Body of pancreas (tissue), 4 donors: ENCODE measurements around the gene CCDC195. TPM values are rescaled to one million over a fixed set of nuclear protein-coding genes. Genes with fewer than 3 reads are reported as not detected.

Experiments
- ATAC-seq: fragments of 150-250 bp; one replicate; pipeline ENCODE4 v1.9.1; 2016
- DNase-seq, 4 donors: peaks; one replicate each; pipeline ENCODE4 v3.0.0-alpha.2; 2019
- H3K27ac ChIP-seq, 4 donors: fragments of 200-600 bp; sonication (generic); 1 replicate in 3 of 4; 2 replicates in 1 of 4; pipeline versions ENCODE4 v1.5.1 to v1.6.1; 2016 to 2019; ENCODE audit warnings: mild to moderate bottlenecking in 1 of 4, mixed read lengths in 1 of 4, moderate library complexity in 1 of 4
- H3K27me3 ChIP-seq, 2 donors: fragments of 200-600 bp; sonication (generic); one replicate each; pipeline ENCODE4 v1.6.0; 2016; ENCODE audit warnings: mild to moderate bottlenecking in 1 of 2
- H3K36me3 ChIP-seq, 2 donors: fragments of 200-600 bp; sonication (generic); replicated peaks in 1 of 2; 2 replicates each; pipeline ENCODE4 v1.5.1; 2016; ENCODE audit warnings: low read depth in 2 of 2; ENCODE audit not compliant: insufficient read depth in 1 of 2
- H3K4me1 ChIP-seq: fragments of 200-600 bp; sonication (generic); one replicate; pipeline ENCODE4 v1.6.0; 2016
- H3K4me3 ChIP-seq, 2 donors: fragments of 200-600 bp; sonication (generic); 1 replicate in 1 of 2; 2 replicates in 1 of 2; pipeline ENCODE4 v1.5.1; 2016 to 2019
- H3K9me3 ChIP-seq, 3 donors: fragments of 200-600 bp; sonication (generic); 1 replicate in 2 of 3; 2 replicates in 1 of 3; pipeline ENCODE4 v1.5.1; 2016
- POLR2A ChIP-seq, 3 donors: fragments of 450-650 bp; IDR thresholded peaks; one replicate each; pipeline ENCODE4 v1.6.1; 2016; ENCODE audit warnings: antibody characterized with exemption in 3 of 3, mild to moderate bottlenecking in 2 of 3
- WGBS, 2 donors: methylation state at CpG; one replicate each; pipeline ENCODE4 v1.1.5; 2017; 5-methylcytosine and 5-hydroxymethylcytosine counted together
- intact Hi-C: fragments of 100-400 bp; cut with DNase I; formaldehyde crosslinking; loops from one replicate; pipeline ENCODE4 v1.15.1; 2023
- total RNA-seq, 2 donors: library from RNA; depleted of rRNA; stranded (reverse); fragments of >200 nt; gene quantifications; one replicate each; pipeline ENCODE4 v1.1.0, GENCODE V29; 2016
- TF ChIP-seq, protein P1 (sequence below), 7 experiments: fragments of 450-650 bp in 4 of 7; fragments of 200-600 bp in 3 of 7; sonication (generic) in 3 of 7; IDR thresholded peaks; one replicate each; pipeline ENCODE4 v1.5.1; 2016 to 2019; ENCODE audit warnings: antibody characterized with exemption in 7 of 7

The CCDC195 gene
- total RNA-seq, 2 donors from 2014 or later = not detected

DNA sequence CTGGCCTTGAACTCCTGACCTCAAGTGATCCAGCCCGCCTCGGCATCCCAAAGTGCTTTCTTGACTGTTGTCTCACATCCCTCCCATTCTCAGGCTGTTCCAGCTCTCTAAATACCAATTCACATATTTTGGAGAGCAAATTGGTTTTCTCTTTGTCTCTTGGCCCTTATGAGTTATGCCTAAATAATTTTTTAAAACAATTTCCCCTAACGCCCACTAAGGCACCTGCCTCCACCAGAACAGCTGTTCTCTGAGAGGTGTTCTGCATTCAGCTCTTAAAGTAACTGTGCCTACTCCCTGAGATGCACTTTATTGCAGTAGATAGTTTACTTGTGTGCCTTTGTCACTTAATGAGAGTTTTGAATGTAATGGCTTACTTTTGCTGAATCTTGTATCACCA, 6.9 kb downstream of the CCDC195 start:
- Histone ChIP-seq H3K4me1 (no peaks in the 10 kb centered on the region), H3K4me3 (no peak overlapping the region), H3K36me3 (no peaks in the 10 kb centered on the region), H3K9me3 (no peaks in the 10 kb centered on the region), H3K27ac (no peak overlapping the region), H3K27me3 (no peaks in the 10 kb centered on the region)
- DNase-seq (no peak), ATAC-seq (no peak)
- WGBS, 2 donors = 52 to 55% methylated on average over 3 of the region's 3 CpGs
- intact Hi-C loops = no loop called here
- TF ChIP-seq POLR2A (IDR thresholded peaks at IDR 0.05) = no peak
- TF ChIP-seq, protein P1, sequence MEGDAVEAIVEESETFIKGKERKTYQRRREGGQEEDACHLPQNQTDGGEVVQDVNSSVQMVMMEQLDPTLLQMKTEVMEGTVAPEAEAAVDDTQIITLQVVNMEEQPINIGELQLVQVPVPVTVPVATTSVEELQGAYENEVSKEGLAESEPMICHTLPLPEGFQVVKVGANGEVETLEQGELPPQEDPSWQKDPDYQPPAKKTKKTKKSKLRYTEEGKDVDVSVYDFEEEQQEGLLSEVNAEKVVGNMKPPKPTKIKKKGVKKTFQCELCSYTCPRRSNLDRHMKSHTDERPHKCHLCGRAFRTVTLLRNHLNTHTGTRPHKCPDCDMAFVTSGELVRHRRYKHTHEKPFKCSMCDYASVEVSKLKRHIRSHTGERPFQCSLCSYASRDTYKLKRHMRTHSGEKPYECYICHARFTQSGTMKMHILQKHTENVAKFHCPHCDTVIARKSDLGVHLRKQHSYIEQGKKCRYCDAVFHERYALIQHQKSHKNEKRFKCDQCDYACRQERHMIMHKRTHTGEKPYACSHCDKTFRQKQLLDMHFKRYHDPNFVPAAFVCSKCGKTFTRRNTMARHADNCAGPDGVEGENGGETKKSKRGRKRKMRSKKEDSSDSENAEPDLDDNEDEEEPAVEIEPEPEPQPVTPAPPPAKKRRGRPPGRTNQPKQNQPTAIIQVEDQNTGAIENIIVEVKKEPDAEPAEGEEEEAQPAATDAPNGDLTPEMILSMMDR (IDR thresholded peaks at IDR 0.05) = no peak

DNA sequence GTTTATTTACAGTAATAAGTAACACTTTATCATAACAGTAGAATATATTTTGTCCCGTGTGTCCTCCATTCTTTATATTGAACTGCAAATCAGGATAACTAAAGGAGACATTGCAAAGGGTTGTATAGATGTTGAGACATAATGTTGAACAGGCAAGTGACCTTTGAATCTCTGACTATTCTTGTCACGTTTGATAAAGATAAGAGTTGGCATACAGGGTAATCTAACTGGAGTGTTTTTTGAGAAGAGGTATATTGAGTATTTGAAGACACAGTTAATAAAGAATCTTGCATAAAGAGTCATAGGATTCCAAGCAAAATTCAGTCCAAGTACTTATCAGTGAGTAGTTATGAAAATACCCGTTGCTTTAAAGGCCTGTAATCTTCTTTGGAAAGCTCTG, 21.7 kb downstream of the CCDC195 start:
- Histone ChIP-seq H3K36me3 (no peaks in the 10 kb centered on the region), H3K9me3 (no peaks in the 10 kb centered on the region), H3K4me3 (no peak overlapping the region), H3K4me1 (no peaks in the 10 kb centered on the region), H3K27me3 (no peaks in the 10 kb centered on the region), H3K27ac (no peak overlapping the region)
- ATAC-seq (no peak), DNase-seq (no peak)
- no peak for TF ChIP-seq POLR2A (IDR thresholded peaks at IDR 0.05)
- TF ChIP-seq, protein P1 (IDR thresholded peaks at IDR 0.05) = no peak
- intact Hi-C loops = no loop called here
- 37 to 44% methylated on average over 3 of the region's 3 CpGs for WGBS, 2 donors

DNA sequence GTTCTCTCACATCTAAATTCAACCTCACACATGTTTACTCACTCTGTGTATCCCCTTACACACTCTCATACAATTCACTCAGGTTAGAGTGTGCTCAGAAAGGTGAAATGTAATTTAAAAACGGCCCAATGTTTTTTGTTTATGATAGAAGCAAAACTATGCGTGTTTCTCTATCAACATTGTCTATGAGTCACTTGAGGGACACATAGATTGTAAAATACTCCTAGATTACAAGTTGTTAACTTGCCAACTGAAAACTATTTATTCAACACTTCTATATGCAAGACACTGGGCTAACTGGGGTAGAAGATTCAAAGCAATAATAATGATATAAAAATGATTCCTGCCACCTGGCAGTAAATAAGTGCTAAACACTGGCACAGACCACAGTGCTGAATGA, 24.6 kb downstream of the CCDC195 start:
- Histone ChIP-seq H3K36me3 (no peaks in the 10 kb centered on the region), H3K9me3 (no peaks in the 10 kb centered on the region), H3K27me3 (no peaks in the 10 kb centered on the region), H3K4me3 (no peak overlapping the region), H3K27ac (no peak overlapping the region), H3K4me1 (no peaks in the 10 kb centered on the region)
- ATAC-seq (no peak), DNase-seq (no peak)
- intact Hi-C loops = no loop called here
- TF ChIP-seq POLR2A (IDR thresholded peaks at IDR 0.05) = no peak
- TF ChIP-seq, protein P1 (IDR thresholded peaks at IDR 0.05) = no peak
- WGBS, 2 donors = 20 to 42% methylated on average over 2 of the region's 2 CpGs

DNA sequence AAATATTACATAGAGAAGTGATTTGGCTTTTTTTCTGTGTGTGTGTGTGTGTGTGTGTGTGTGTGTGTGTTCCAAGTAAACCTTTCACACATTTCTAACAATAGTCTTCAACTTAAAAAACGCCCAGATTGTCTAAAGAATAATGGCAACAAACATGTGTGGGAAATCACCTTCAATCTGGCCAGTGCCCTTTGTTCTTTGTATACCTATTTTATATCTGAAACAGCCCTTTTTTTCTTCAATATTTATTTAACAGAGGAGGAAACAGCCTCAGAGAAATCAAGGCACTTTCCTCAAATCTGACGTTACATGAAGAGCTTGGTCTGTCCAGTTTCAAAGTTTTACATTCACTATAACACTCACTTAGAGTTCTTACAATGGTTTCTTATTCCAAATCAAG, 25.3 kb downstream of the CCDC195 start:
- Histone ChIP-seq H3K27me3 (no peaks in the 10 kb centered on the region), H3K4me3 (no peak overlapping the region), H3K27ac (no peak overlapping the region), H3K36me3 (no peaks in the 10 kb centered on the region), H3K4me1 (no peaks in the 10 kb centered on the region), H3K9me3 (no peaks in the 10 kb centered on the region)
- ATAC-seq = no peak
- intact Hi-C loops = no loop called here
- no peak for DNase-seq
- no peak for TF ChIP-seq POLR2A (IDR thresholded peaks at IDR 0.05)
- TF ChIP-seq, protein P1 (IDR thresholded peaks at IDR 0.05) = no peak
- 34 to 42% methylated on average over 2 of the region's 2 CpGs for WGBS, 2 donors

DNA sequence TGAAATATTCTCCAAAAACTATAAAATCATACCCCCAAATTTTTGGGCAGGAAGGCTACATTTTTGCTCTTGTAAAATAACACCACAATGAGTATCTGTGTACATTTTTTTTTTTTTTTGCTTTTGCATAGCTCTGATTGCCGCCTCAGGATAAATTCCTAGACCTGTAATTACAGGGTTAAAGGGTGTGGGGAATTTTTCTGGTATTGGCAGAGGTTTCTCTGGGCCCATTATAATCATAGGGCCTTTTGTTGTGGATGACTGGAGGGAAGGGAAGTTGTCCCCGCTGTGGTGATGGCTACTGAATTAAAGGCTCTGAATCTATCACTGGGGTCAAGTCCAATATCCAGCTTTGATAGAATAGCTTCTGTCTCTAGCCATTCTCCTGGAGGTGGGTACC, 26.6 kb downstream of the CCDC195 start:
- DNase-seq (no peak), ATAC-seq (no peak)
- H3K27me3 ChIP-seq = no peaks in the 10 kb centered on the region
- TF ChIP-seq, protein P1 (IDR thresholded peaks at IDR 0.05) = no peak
- no peak for TF ChIP-seq POLR2A (IDR thresholded peaks at IDR 0.05)
- intact Hi-C loops = no loop called here
- H3K4me1 ChIP-seq = no peaks in the 10 kb centered on the region
- 70 to 80% methylated on average over 2 of the region's 2 CpGs for WGBS, 2 donors
- no peaks in the 10 kb centered on the region for H3K9me3 ChIP-seq
- no peak overlapping the region for H3K27ac ChIP-seq
- H3K36me3 ChIP-seq = no peaks in the 10 kb centered on the region
- no peak overlapping the region for H3K4me3 ChIP-seq
